Lung (tissue), 12 donors: Measurements from ENCODE around the gene PHACTR3. TPM values are rescaled to one million over a fixed set of nuclear protein-coding genes. Genes with fewer than 3 reads are reported as not detected.

ENCODE experiments used
- ATAC-seq: fragments of 200-7000 bp; cut with Tn5 transposase; one replicate; pipeline ENCODE4 v1.9.1; 2020; ENCODE audit warnings: moderate number of reproducible peaks; ENCODE audit not compliant: insufficient read depth, low FRiP score
- DNase-seq, 3 donors: peaks; one replicate each; pipeline ENCODE4 v3.0.0-alpha.2; 2013 to 2017
- H3K27ac ChIP-seq, 2 donors: one replicate each; pipeline ENCODE4 v1.5.1; 2013; ENCODE audit warnings: mild to moderate bottlenecking in 2 of 2, moderate library complexity in 2 of 2, control low read depth in 1 of 2, inconsistent platforms in 1 of 2, low read depth in 1 of 2, low read length in 1 of 2
- H3K27me3 ChIP-seq, 3 donors: one replicate each; pipeline ENCODE4 v1.5.1; 2013; ENCODE audit warnings: low read length in 2 of 3; ENCODE audit not compliant: control insufficient read depth in 3 of 3, insufficient read depth in 3 of 3
- H3K36me3 ChIP-seq, 4 donors: one replicate each; pipeline ENCODE4 v1.5.1; 2013; ENCODE audit warnings: low read length in 4 of 4, mild to moderate bottlenecking in 1 of 4, moderate library complexity in 1 of 4; ENCODE audit not compliant: control insufficient read depth in 4 of 4, insufficient read depth in 4 of 4
- H3K4me1 ChIP-seq, 5 donors: one replicate each; pipeline ENCODE4 v1.5.1; 2013; ENCODE audit warnings: low read length in 5 of 5, mild to moderate bottlenecking in 2 of 5, moderate library complexity in 1 of 5; ENCODE audit not compliant: control insufficient read depth in 5 of 5, insufficient read depth in 5 of 5
- H3K4me3 ChIP-seq: one replicate; pipeline ENCODE4 v1.5.1; 2013; ENCODE audit warnings: mild to moderate bottlenecking, control low read depth, moderate library complexity
- H3K9ac ChIP-seq, 2 donors: one replicate each; pipeline ENCODE4 v1.5.1; 2013; ENCODE audit warnings: low read length in 2 of 2, control low read depth in 1 of 2; ENCODE audit not compliant: insufficient read depth in 1 of 2
- H3K9me3 ChIP-seq, 4 donors: one replicate each; pipeline ENCODE4 v1.5.1; 2013; ENCODE audit warnings: low read length in 3 of 4, mild to moderate bottlenecking in 1 of 4, moderate library complexity in 1 of 4; ENCODE audit not compliant: control insufficient read depth in 4 of 4, insufficient read depth in 3 of 4
- CTCF ChIP-seq: IDR thresholded peaks from 2 replicates; pipeline ENCODE4 v1.5.1; 2012; ENCODE audit warnings: mild to moderate bottlenecking; ENCODE audit errors: control extremely low read depth, extremely low read depth
- WGBS, 2 donors: extraction: QIAGEN DNeasy Blood & Tissue Kit; methylation state at CpG; one replicate each; pipeline ENCODE4 v1.1.7; 2013; 5-methylcytosine and 5-hydroxymethylcytosine counted together
- polyA plus RNA-seq, 2 donors: library from polyadenylated mRNA; stranded (reverse); fragments of 200-250 nt; gene quantifications; one replicate each; pipeline ENCODE4 v1.2.1, GENCODE V29; 2013
- total RNA-seq, 2 donors: library from RNA; depleted of rRNA in 1 of 2; stranded (reverse); fragments of >200 nt in 1 of 2; gene quantifications; one replicate each; pipeline ENCODE4 v1.2.1, GENCODE V29; 2014 to 2021
- donor health status: control.
- donor health status: control.
- donor health status: Bipolar disorder and iron deficiency.
- donor health status: healthy.
- donor health status: DM: yes; HTN: yes; CAD: no.

The PHACTR3 gene
- total and polyA plus RNA-seq, 4 donors = 3.8 to 12.0 (median 5.9) TPM

- Histone ChIP-seq H3K4me3 (no peak overlapping the region), H3K27ac (no peak overlapping the region), H3K36me3 (no peaks in the 10 kb centered on the region), H3K4me1 (peaks cover 0 to 33% (median 11%) of the 10 kb centered on the region in 5 donors), H3K27me3 (peaks cover 0 to 27% (median 10%) of the 10 kb centered on the region in 3 donors), H3K9me3 (peaks cover 0 to 15% (median 0%) of the 10 kb centered on the region in 4 donors), H3K9ac (no peak overlapping the region)
- no peak for TF ChIP-seq CTCF
- ATAC-seq = no peak
- no peak for DNase-seq
- 84 to 93% methylated on average over 15 of the region's 15 CpGs for WGBS, 2 donors
Observed at GRCh38 chr20:59584278-59584925, 19.9 kb upstream of the PHACTR3 start.

- Histone ChIP-seq H3K4me3 (no peak overlapping the region), H3K9ac (no peak overlapping the region), H3K27me3 (peaks cover 0 to 28% (median 10%) of the 10 kb centered on the region in 3 donors), H3K4me1 (peaks cover 0 to 19% (median 10%) of the 10 kb centered on the region in 5 donors), H3K9me3 (peaks cover 0 to 15% (median 0%) of the 10 kb centered on the region in 4 donors), H3K36me3 (no peaks in the 10 kb centered on the region), H3K27ac (no peak overlapping the region)
- no peak for DNase-seq
- ATAC-seq = no peak
- 55 to 61% methylated on average over 16 of the region's 16 CpGs for WGBS, 2 donors
- TF ChIP-seq CTCF = no peak
Observed at GRCh38 chr20:59585714-59586409, 18.5 kb upstream of the PHACTR3 start.

- H3K9ac ChIP-seq = no peak overlapping the region
Observed at GRCh38 chr20:59586613-59587012, 17.7 kb upstream of the PHACTR3 start.

More at GRCh38 chr20:59586613-59587012, 17.7 kb upstream of the PHACTR3 start:
- Histone ChIP-seq H3K4me3 (no peak overlapping the region), H3K27ac (no peak overlapping the region), H3K27me3 (peaks cover 0 to 32% (median 10%) of the 10 kb centered on the region in 3 donors), H3K4me1 (peaks cover 0 to 15% (median 6%) of the 10 kb centered on the region in 5 donors), H3K9me3 (peaks cover 0 to 18% (median 0%) of the 10 kb centered on the region in 4 donors), H3K36me3 (no peaks in the 10 kb centered on the region)
- DNase-seq (no peak), ATAC-seq (no peak)
- TF ChIP-seq CTCF = no peak
- WGBS, 2 donors = 85 to 95% methylated on average over 6 of the region's 6 CpGs
